Measurements from ENCODE around the gene HDGFL3. TPM values are rescaled to one million over a fixed set of nuclear protein-coding genes. Genes with fewer than 3 reads are reported as not detected.
"Not testable (repeated sequence)": the region's sequence is repeated elsewhere in the genome, so short reads cannot be mapped to it uniquely, and the experiment has no call there.

HDGFL3 gene
- polyA plus RNA-seq, 2 of the 4 experiments (the other 2 are of a cell fraction): 47.4 to 91.2 TPM

- no peak for TF ChIP-seq ZNF302 (CRISPR knock-in tag; IDR thresholded peaks at IDR 0.05)
Observed at GRCh38 chr15:83178390-83178789, 29.2 kb downstream of the HDGFL3 start (continued).

- no peak overlapping the region for H3K4me3 ChIP-seq
- DNase-seq (ENCODE audit: low read depth in 1 of 2, low spot score in 1 of 2): no peak
- no peak overlapping the region for H3K4me2 ChIP-seq
- POLR2A ChIA-PET: no interaction called here
- H3K27ac ChIP-seq: no peak overlapping the region
- no peaks in the 10 kb centered on the region for H3K4me1 ChIP-seq
- no peak for FAIRE-seq
- ATAC-seq: no peak
- WGBS (ENCODE audit: missing lambda C conversion rate): 95% methylated on average over 1 of the region's 1 CpG
- CTCF ChIA-PET: interaction anchor here (0.6 kb wide), 1 partner anchor 772 kb away, joined by 3 read pairs; no protein-coding TSS in a partner anchor
- TF ChIP-seq FOXS1 (CRISPR knock-in tag; IDR thresholded peaks at IDR 0.05) (no peak), E2F6 (IDR thresholded peaks at IDR 0.05; ENCODE audit: borderline replicate concordance, low read depth) (no peak), EP300 (IDR thresholded peaks at IDR 0.05) (no peak)
- no peaks in the 10 kb centered on the region for H3K9me3 ChIP-seq
Observed at GRCh38 chr15:83174891-83175290, 32.7 kb downstream of the HDGFL3 start.

- ChIA-PET POLR2A (no interaction called here), CTCF (interaction anchor here (0.6 kb wide), 1 partner anchor 275 kb away, joined by 3 read pairs; no protein-coding TSS in a partner anchor)
Observed at GRCh38 chr15:83170474-83171165, 37.0 kb downstream of the HDGFL3 start.

GRCh38 chr15:83169576-83169975, 38.0 kb downstream of the HDGFL3 start:
- H3K4me1 ChIP-seq; ATAC-seq; H3K4me3 ChIP-seq; H3K4me2 ChIP-seq; H3K27ac ChIP-seq; CTCF ChIA-PET; FAIRE-seq; POLR2A ChIA-PET; DNase-seq (ENCODE audit: low read depth in 1 of 2, low spot score in 1 of 2): not testable (repeated sequence)
- peaks cover 26% of the 10 kb centered on the region for H3K9me3 ChIP-seq
- WGBS (ENCODE audit: missing lambda C conversion rate): 88% methylated on average over 5 of the region's 5 CpGs

More at GRCh38 chr15:83170474-83171165, 37.0 kb downstream of the HDGFL3 start:
- H3K27ac ChIP-seq: no peak overlapping the region
- no peaks in the 10 kb centered on the region for H3K4me1 ChIP-seq
- no peak overlapping the region for H3K4me3 ChIP-seq
- TF ChIP-seq RFX5 (IDR thresholded peaks at IDR 0.05) (no peak), EP300 (IDR thresholded peaks at IDR 0.05) (no peak), BHLHE40 (IDR thresholded peaks at IDR 0.05; ENCODE audit: low read depth, low read length) (no peak), SMC3 (IDR thresholded peaks at IDR 0.05) (no peak), CHD2 (IDR thresholded peaks at IDR 0.05; ENCODE audit: low read length, partially characterized antibody) (no peak), CEBPB (IDR thresholded peaks at IDR 0.05) (no peak), CTCF (IDR thresholded peaks at IDR 0.05) (no peak), KDM1A (IDR thresholded peaks at IDR 0.05; ENCODE audit: low read depth) (no peak), ZFP36 (IDR thresholded peaks at IDR 0.05; ENCODE audit: borderline replicate concordance, partially characterized antibody) (no peak), TP53 (CRISPR knock-in tag; IDR thresholded peaks at IDR 0.05) (no peak), ATOH8 (CRISPR knock-in tag; IDR thresholded peaks at IDR 0.05; ENCODE audit: low read depth) (no peak), HDAC2 (IDR thresholded peaks at IDR 0.05) (no peak), TFCP2L1 (CRISPR knock-in tag; IDR thresholded peaks at IDR 0.05) (no peak), MYC (IDR thresholded peaks at IDR 0.05; ENCODE audit: borderline replicate concordance, low read length) (no peak), ESRRA (IDR thresholded peaks at IDR 0.05; ENCODE audit: borderline replicate concordance, low read length) (no peak), HEYL (CRISPR knock-in tag; IDR thresholded peaks at IDR 0.05) (no peak), HOXB5 (CRISPR knock-in tag; IDR thresholded peaks at IDR 0.05) (no peak)
- FAIRE-seq (peak; percentile 43), DNase-seq (ENCODE audit: low read depth in 1 of 2, low spot score in 1 of 2) (no peak), ATAC-seq (no peak)
- WGBS (ENCODE audit: missing lambda C conversion rate): 63% methylated on average over 4 of the region's 4 CpGs
- peaks cover 18% of the 10 kb centered on the region for H3K9me3 ChIP-seq
- H3K4me2 ChIP-seq: no peak overlapping the region
